Loucy (cell line): ENCODE data around the gene CRAMP1.
A peak's percentile ranks its signal among the peaks of the same experiment; 100 is the strongest.

ENCODE experiments used
- H2AFZ ChIP-seq: fragments of 200-600 bp; sonication (generic); 2 replicates; pipeline ENCODE4 v1.6.0; 2016; ENCODE audit warnings: antibody characterized with exemption, mild to moderate bottlenecking, low read length, moderate library complexity
- H3F3A ChIP-seq: fragments of 200-600 bp; 2 replicates; pipeline ENCODE4 v1.6.0; 2016; ENCODE audit warnings: antibody characterized with exemption, low read depth, mild to moderate bottlenecking
- H3K27me3 ChIP-seq: fragments of 200-600 bp; sonication (generic); 2 replicates; pipeline ENCODE4 v1.6.1; 2014; ENCODE audit warnings: low read length, mild to moderate bottlenecking; ENCODE audit not compliant: insufficient read depth, poor library complexity, severe bottlenecking
- H3K36me3 ChIP-seq: fragments of 200-600 bp; sonication (generic); 2 replicates; pipeline ENCODE4 v1.6.1; 2016; ENCODE audit warnings: low read length; ENCODE audit not compliant: insufficient read depth
- H3K4me1 ChIP-seq: fragments of 200-600 bp; sonication (generic); 2 replicates; pipeline ENCODE4 v1.5.1; 2014; ENCODE audit warnings: low read length, mild to moderate bottlenecking; ENCODE audit not compliant: insufficient read depth, poor library complexity, severe bottlenecking
- H3K4me2 ChIP-seq: fragments of 200-600 bp; sonication (generic); 2 replicates; pipeline ENCODE4 v1.6.0; 2014; ENCODE audit warnings: antibody characterized with exemption, low read length, low read depth, mild to moderate bottlenecking; ENCODE audit not compliant: poor library complexity, severe bottlenecking
- H3K4me3 ChIP-seq: fragments of 200-600 bp; sonication (generic); 2 replicates; pipeline ENCODE4 v1.5.1; 2014; ENCODE audit warnings: low read length, mild to moderate bottlenecking, mixed read lengths; ENCODE audit not compliant: poor library complexity, severe bottlenecking
- H3K79me2 ChIP-seq: fragments of 200-600 bp; sonication (generic); 2 replicates; pipeline ENCODE4 v1.6.1; 2014; ENCODE audit warnings: low read length; ENCODE audit not compliant: insufficient read depth
- H3K9ac ChIP-seq: fragments of 200-600 bp; sonication (generic); 2 replicates; pipeline ENCODE4 v1.6.0; 2014; ENCODE audit warnings: mild to moderate bottlenecking, low read depth, low read length, moderate library complexity; ENCODE audit not compliant: poor library complexity, severe bottlenecking
- H3K9me2 ChIP-seq: fragments of 200-600 bp; sonication (generic); replicated peaks from 2 replicates; pipeline ENCODE4 v1.6.1; 2016; ENCODE audit warnings: low read depth, low read length, mixed read lengths
- H3K9me3 ChIP-seq: fragments of 200-600 bp; sonication (generic); 2 replicates; pipeline ENCODE4 v1.6.1; 2014; ENCODE audit warnings: mild to moderate bottlenecking, antibody characterized with exemption, low read length, low read depth; ENCODE audit not compliant: insufficient read depth
- H4K20me1 ChIP-seq: fragments of 200-600 bp; sonication (generic); 2 replicates; pipeline ENCODE4 v1.6.0; 2014; ENCODE audit warnings: antibody characterized with exemption, low read length, mild to moderate bottlenecking; ENCODE audit not compliant: insufficient read depth, poor library complexity, severe bottlenecking
- CTCF ChIP-seq: fragments of 200-600 bp; sonication (generic); conservative IDR thresholded peaks from 2 replicates; pipeline ENCODE4 v1.5.1; 2014; ENCODE audit warnings: mild to moderate bottlenecking, antibody characterized with exemption, low read length
- EZH2phosphoT487 ChIP-seq: fragments of 200-600 bp; IDR thresholded peaks from 2 replicates; pipeline ENCODE4 v1.6.1; 2018; ENCODE audit warnings: antibody characterized with exemption, mild to moderate bottlenecking, moderate library complexity, borderline replicate concordance

The CRAMP1 gene

GRCh38 chr16:1721372-1721771, 109.2 kb downstream of the CRAMP1 start:
- peaks cover 4% of the 10 kb centered on the region; the same call in 1 of the 2 replicates for H3K79me2 ChIP-seq
- no peak overlapping the region for H2AFZ ChIP-seq
- no peaks in the 10 kb centered on the region for H4K20me1 ChIP-seq
- TF ChIP-seq CTCF = no peak
- no peak for TF ChIP-seq EZH2phosphoT487
- H3K4me3 ChIP-seq = no peak overlapping the region
- H3K9me2 ChIP-seq = no peaks in the 10 kb centered on the region
- no peaks in the 10 kb centered on the region for H3F3A ChIP-seq
- no peak overlapping the region for H3K4me2 ChIP-seq
- no peak overlapping the region for H3K9ac ChIP-seq
- H3K27me3 ChIP-seq = no peaks in the 10 kb centered on the region
- H3K4me1 ChIP-seq = peaks cover 4% of the 10 kb centered on the region
- peaks cover 4% of the 10 kb centered on the region; the same call in 1 of the 2 replicates for H3K36me3 ChIP-seq
- H3K9me3 ChIP-seq = no peaks in the 10 kb centered on the region

GRCh38 chr16:1723450-1724147, 111.4 kb downstream of the CRAMP1 start:
- Histone ChIP-seq H3K9ac (no peak overlapping the region), H3K4me3 (no peak overlapping the region), H2AFZ (no peak overlapping the region), H3K9me2 (no peaks in the 10 kb centered on the region), H4K20me1 (no peaks in the 10 kb centered on the region), H3K27me3 (no peaks in the 10 kb centered on the region), H3K79me2 (peaks cover 4% of the 10 kb centered on the region; the same call in 1 of the 2 replicates), H3K4me1 (peaks cover 4% of the 10 kb centered on the region), H3K4me2 (no peak overlapping the region), H3F3A (no peaks in the 10 kb centered on the region), H3K9me3 (no peaks in the 10 kb centered on the region), H3K36me3 (peaks cover 4% of the 10 kb centered on the region; the same call in 1 of the 2 replicates)
- TF ChIP-seq CTCF (peak; percentile 63), EZH2phosphoT487 (no peak)

GRCh38 chr16:1724491-1724890, 112.3 kb downstream of the CRAMP1 start:
- H2AFZ ChIP-seq = no peak overlapping the region
- H3F3A ChIP-seq = no peaks in the 10 kb centered on the region
- H3K4me3 ChIP-seq = no peak overlapping the region
- peaks cover 4% of the 10 kb centered on the region for H3K4me1 ChIP-seq
- no peaks in the 10 kb centered on the region for H3K9me2 ChIP-seq
- H3K4me2 ChIP-seq = no peak overlapping the region
- no peak overlapping the region for H3K9ac ChIP-seq
- H3K79me2 ChIP-seq = peaks cover 4% of the 10 kb centered on the region; the same call in 1 of the 2 replicates
- TF ChIP-seq CTCF (no peak), EZH2phosphoT487 (no peak)
- no peaks in the 10 kb centered on the region for H3K9me3 ChIP-seq
- H4K20me1 ChIP-seq = no peaks in the 10 kb centered on the region
- H3K36me3 ChIP-seq = peaks cover 4% of the 10 kb centered on the region; the same call in 1 of the 2 replicates
- H3K27me3 ChIP-seq = no peaks in the 10 kb centered on the region
